Stomach (tissue), 9 donors: ENCODE data around the gene NPIPA1. TPM values are rescaled to one million over a fixed set of nuclear protein-coding genes. Genes with fewer than 3 reads are reported as not detected.
"Not testable (repeated sequence)": the region's sequence is repeated elsewhere in the genome, so short reads cannot be mapped to it uniquely, and the experiment has no call there.

Experiments
- DNase-seq, 2 donors: peaks; one replicate each; pipeline versions ENCODE4 v3.0.0 to v3.0.0-alpha.2; 2013 to 2019
- H3K27ac ChIP-seq, 5 donors: fragments of 200-600 bp in 4 of 5; sonication (generic) in 4 of 5; one replicate each; pipeline ENCODE4 v1.5.1; 2013 to 2019; ENCODE audit warnings: mild to moderate bottlenecking in 1 of 5, moderate library complexity in 1 of 5
- H3K27me3 ChIP-seq, 3 donors: fragments of 200-600 bp; sonication (generic); one replicate each; pipeline ENCODE4 v1.5.1; 2017 to 2019; ENCODE audit warnings: mixed run types in 1 of 3
- H3K36me3 ChIP-seq, 4 donors: fragments of 200-600 bp; sonication (generic); 1 replicate in 3 of 4; 2 replicates in 1 of 4; pipeline ENCODE4 v1.5.1; 2016 to 2019
- H3K4me1 ChIP-seq, 4 donors: fragments of 200-600 bp; sonication (generic); one replicate each; pipeline ENCODE4 v1.5.1; 2016 to 2019
- H3K4me3 ChIP-seq, 4 donors: fragments of 200-600 bp; sonication (generic) in 3 of 4; one replicate each; pipeline ENCODE4 v1.5.1; 2016 to 2019; ENCODE audit warnings: mild to moderate bottlenecking in 1 of 4
- H3K9me3 ChIP-seq, 4 donors: fragments of 200-600 bp; sonication (generic); one replicate each; pipeline ENCODE4 v1.5.1; 2016 to 2019
- EP300 ChIP-seq: sonication (generic); formaldehyde crosslinking; IDR thresholded peaks from one replicate; pipeline ENCODE4 v1.6.1; 2017; ENCODE audit warnings: antibody characterized with exemption
- POLR2A ChIP-seq, 4 donors: fragments of 450-650 bp; IDR thresholded peaks; one replicate each; pipeline ENCODE4 v1.6.1; 2016; ENCODE audit warnings: antibody characterized with exemption in 4 of 4, control low read depth in 2 of 4, mild to moderate bottlenecking in 1 of 4, moderate library complexity in 1 of 4
- POLR2AphosphoS5 ChIP-seq, 3 donors: sonication (generic); formaldehyde crosslinking; IDR thresholded peaks; one replicate each; pipeline ENCODE4 v1.6.1; 2016; ENCODE audit warnings: antibody characterized with exemption in 3 of 3
- WGBS, 5 donors: extraction: QIAGEN DNeasy Blood & Tissue Kit in 3 of 5; methylation state at CpG; one replicate each; pipeline versions ENCODE4 v1.1.5 to v1.1.7; 2013 to 2018; 5-methylcytosine and 5-hydroxymethylcytosine counted together
- intact Hi-C: fragments of 100-400 bp; cut with DNase I; formaldehyde crosslinking; loops from one replicate; pipeline ENCODE4 v1.15.1; 2023; ENCODE audit warnings: low total_unique reads
- polyA plus RNA-seq, 3 donors: library from polyadenylated mRNA; stranded (reverse); fragments of 200-250 nt; gene quantifications; one replicate each; pipeline ENCODE4 v1.2.3, GENCODE V29; 2013
- total RNA-seq, 5 donors: library from RNA; depleted of rRNA; stranded (reverse); fragments of >200 nt; gene quantifications; one replicate each; pipeline versions ENCODE4 v1.1.0 to v1.2.3, GENCODE V29; 2014 to 2016
- TF ChIP-seq, protein P1 (sequence below), 7 experiments: fragments of 450-650 bp in 4 of 7; fragments of 200-600 bp in 3 of 7; sonication (generic) in 3 of 7; IDR thresholded peaks; one replicate each; pipeline ENCODE4 v1.5.1; 2016 to 2019; ENCODE audit warnings: antibody characterized with exemption in 7 of 7, control low read depth in 2 of 7, mild to moderate bottlenecking in 1 of 7
- donor health status: healthy with polysubstance abuse.
- donor health status: Bipolar disorder and iron deficiency.
- donor health status: healthy.

NPIPA1 gene
- total and polyA plus RNA-seq, 8 donors, result 33.9 to 182 (median 77.5) TPM

GRCh38 chr16:14965328-14965727, 28.1 kb downstream of the NPIPA1 start:
- DNase-seq, result no peak
- H3K4me1 ChIP-seq, result peaks cover 0 to 16% (median 4%) of the 10 kb centered on the region in 4 donors
- 91 to 93% (median 92%) methylated on average over 17 of the region's 17 CpGs for WGBS, 5 donors
- no peak overlapping the region for H3K4me3 ChIP-seq
- no peak overlapping the region for H3K27ac ChIP-seq
- intact Hi-C loops, result no loop called here
- H3K36me3 ChIP-seq, result no peaks in the 10 kb centered on the region
- TF ChIP-seq POLR2AphosphoS5 (IDR thresholded peaks at IDR 0.05) (no peak), POLR2A (IDR thresholded peaks at IDR 0.05) (no peak), EP300 (no peak)
- TF ChIP-seq, protein P1, sequence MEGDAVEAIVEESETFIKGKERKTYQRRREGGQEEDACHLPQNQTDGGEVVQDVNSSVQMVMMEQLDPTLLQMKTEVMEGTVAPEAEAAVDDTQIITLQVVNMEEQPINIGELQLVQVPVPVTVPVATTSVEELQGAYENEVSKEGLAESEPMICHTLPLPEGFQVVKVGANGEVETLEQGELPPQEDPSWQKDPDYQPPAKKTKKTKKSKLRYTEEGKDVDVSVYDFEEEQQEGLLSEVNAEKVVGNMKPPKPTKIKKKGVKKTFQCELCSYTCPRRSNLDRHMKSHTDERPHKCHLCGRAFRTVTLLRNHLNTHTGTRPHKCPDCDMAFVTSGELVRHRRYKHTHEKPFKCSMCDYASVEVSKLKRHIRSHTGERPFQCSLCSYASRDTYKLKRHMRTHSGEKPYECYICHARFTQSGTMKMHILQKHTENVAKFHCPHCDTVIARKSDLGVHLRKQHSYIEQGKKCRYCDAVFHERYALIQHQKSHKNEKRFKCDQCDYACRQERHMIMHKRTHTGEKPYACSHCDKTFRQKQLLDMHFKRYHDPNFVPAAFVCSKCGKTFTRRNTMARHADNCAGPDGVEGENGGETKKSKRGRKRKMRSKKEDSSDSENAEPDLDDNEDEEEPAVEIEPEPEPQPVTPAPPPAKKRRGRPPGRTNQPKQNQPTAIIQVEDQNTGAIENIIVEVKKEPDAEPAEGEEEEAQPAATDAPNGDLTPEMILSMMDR (IDR thresholded peaks at IDR 0.05), result no peak
- H3K27me3 ChIP-seq, result no peaks in the 10 kb centered on the region
- H3K9me3 ChIP-seq, result peaks cover 0 to 4% (median 0%) of the 10 kb centered on the region in 4 donors

- H3K4me3 ChIP-seq, H3K9me3 ChIP-seq, DNase-seq, H3K27ac ChIP-seq, intact Hi-C loops, H3K36me3 ChIP-seq, H3K27me3 ChIP-seq: not testable (repeated sequence)
- peaks cover 0 to 11% (median 3%) of the 10 kb centered on the region in 4 donors for H3K4me1 ChIP-seq
- 90 to 97% (median 95%) methylated on average over 3 of the region's 3 CpGs for WGBS, 5 donors
These were observed 32.6 kb downstream of the NPIPA1 start for GRCh38 chr16:14969795-14970194.

DNA sequence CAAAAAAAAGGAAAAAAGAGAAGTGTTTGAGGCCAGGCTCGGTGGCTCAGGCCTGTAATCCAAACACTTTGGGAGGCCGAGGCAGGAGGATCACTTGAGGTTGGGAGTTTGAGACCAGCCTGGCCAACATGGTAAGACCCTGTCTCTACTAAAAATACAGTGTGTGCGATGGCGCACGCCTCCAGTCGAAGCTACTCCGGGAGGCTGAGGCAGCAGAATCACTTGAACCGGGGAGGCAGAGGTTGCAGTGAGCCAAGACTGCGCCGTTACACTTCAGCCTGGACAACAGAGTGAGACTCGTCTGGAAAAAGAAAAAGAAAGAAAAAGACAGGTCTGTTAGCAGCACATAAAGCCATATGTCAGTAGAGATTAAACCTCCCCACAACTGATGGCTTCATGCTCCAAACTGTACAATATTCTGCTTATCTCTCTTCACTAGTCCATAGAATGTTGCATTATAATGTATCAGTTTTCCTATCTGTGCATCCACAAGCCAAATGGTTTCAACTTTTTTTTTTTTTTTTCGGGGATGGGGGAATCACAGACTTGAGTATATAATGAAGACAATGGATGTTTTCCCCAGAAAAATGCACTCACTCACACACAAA, 34.5 kb downstream of the NPIPA1 start:
- intact Hi-C loops, H3K9me3 ChIP-seq, H3K36me3 ChIP-seq, H3K27me3 ChIP-seq, H3K27ac ChIP-seq, DNase-seq, H3K4me3 ChIP-seq: not testable (repeated sequence)
- 92 to 95% (median 94%) methylated on average over 12 of the region's 12 CpGs for WGBS, 5 donors
- H3K4me1 ChIP-seq, result peaks cover 9 to 22% (median 13%) of the 10 kb centered on the region in 4 donors

GRCh38 chr16:14973785-14974322, 36.6 kb downstream of the NPIPA1 start:
- intact Hi-C loops, H3K9me3 ChIP-seq, H3K27me3 ChIP-seq, H3K36me3 ChIP-seq, DNase-seq: not testable (repeated sequence)
- Histone ChIP-seq H3K4me1 (peaks cover 17 to 42% (median 22%) of the 10 kb centered on the region in 4 donors), H3K27ac (peak overlapping the region in 4 of 5 donors; percentile 95 to 96 (median 96)), H3K4me3 (peak overlapping the region; percentile 66 to 87 (median 78))
- 39 to 56% (median 44%) methylated on average over 12 to 14 of the region's 14 CpGs for WGBS, 5 donors

GRCh38 chr16:14974331-14974655, 37.0 kb downstream of the NPIPA1 start:
- 1 to 2% (median 1%) methylated on average over 7 of the region's 7 CpGs for WGBS, 5 donors
- H3K9me3 ChIP-seq, H3K27me3 ChIP-seq, intact Hi-C loops, H3K36me3 ChIP-seq: not testable (repeated sequence)
- peak in 1 of 2 donors; percentile 83 for DNase-seq
- Histone ChIP-seq H3K27ac (peak overlapping the region; percentile 79 to 96 (median 96)), H3K4me1 (peaks cover 22 to 47% (median 26%) of the 10 kb centered on the region in 4 donors), H3K4me3 (peak overlapping the region; percentile 66 to 87 (median 78))

DNA sequence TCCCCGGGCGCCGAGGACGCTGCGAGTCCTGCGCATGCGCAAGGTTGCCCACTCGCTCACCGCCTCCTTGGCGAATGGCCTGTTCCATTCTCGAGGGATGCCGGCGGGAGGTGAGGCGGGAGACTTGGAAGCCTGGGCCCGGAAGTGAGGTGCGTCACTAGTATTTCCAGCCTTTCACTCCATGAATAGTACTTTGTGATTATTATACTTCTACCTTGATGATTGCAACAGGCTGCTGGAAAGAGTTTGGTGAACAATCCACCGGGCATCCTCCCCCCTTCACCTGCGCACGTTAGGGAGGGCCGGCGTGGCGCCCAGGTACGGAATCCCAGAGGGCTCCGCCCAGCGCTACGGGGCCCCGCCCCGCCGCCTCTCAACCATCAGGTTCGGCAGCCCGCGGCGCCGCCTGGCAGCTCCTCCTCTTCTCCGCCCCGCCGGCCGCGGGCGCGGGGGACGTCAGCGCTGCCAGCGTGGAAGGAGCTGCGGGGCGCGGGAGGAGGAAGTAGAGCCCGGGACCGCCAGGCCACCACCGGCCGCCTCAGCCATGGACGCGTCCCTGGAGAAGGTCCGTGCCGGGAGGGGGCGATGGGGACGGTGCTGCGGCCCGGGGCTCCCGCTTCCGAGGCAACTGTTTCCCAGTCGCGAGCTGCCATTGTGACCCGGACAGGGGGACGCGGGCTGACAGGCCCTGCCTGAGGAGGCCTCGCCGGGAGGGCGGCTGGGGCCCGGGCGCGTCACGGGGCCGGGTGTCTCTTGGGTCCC, 37.6 kb downstream of the NPIPA1 start, which contains the start of gene PDXDC1:
Gene PDXDC1, plus strand, starts transcription at position 371 of the 762 bp plus-strand sequence. Its CDS starts 174 bp downstream, at position 545.
- TF ChIP-seq POLR2A (IDR thresholded peaks at IDR 0.05) (peak in 1 of 4 donors; percentile 89), POLR2AphosphoS5 (IDR thresholded peaks at IDR 0.05) (peak in 2 of 3 donors; percentile 92 to 98)
- H3K27me3 ChIP-seq, intact Hi-C loops, H3K9me3 ChIP-seq, H3K36me3 ChIP-seq: not testable (repeated sequence)
- 0 to 1% (median 1%) methylated on average over 20 to 74 of the region's 74 CpGs for WGBS, 5 donors
- DNase-seq, result peak; percentile 95 to 97
- peak within 1 kb of the TSS; percentile 66 to 87 (median 78) for H3K4me3 ChIP-seq
- H3K27ac ChIP-seq, result peak within 1 kb of the TSS; percentile 79 to 96 (median 96)
- H3K4me1 ChIP-seq, result peaks cover 26 to 52% (median 31%) of the 10 kb centered on the region in 4 donors
